GM18498 (cell line): Measurements from ENCODE around the gene SAMD1.

Experiments used
- ATAC-seq: cut with Tn5 transposase; IDR thresholded peaks from one replicate; pipeline ENCODE4 v1.9.1; 2021; ENCODE audit warnings: mild to moderate bottlenecking, moderate library complexity; ENCODE audit not compliant: unreplicated experiment

The SAMD1 gene

DNA sequence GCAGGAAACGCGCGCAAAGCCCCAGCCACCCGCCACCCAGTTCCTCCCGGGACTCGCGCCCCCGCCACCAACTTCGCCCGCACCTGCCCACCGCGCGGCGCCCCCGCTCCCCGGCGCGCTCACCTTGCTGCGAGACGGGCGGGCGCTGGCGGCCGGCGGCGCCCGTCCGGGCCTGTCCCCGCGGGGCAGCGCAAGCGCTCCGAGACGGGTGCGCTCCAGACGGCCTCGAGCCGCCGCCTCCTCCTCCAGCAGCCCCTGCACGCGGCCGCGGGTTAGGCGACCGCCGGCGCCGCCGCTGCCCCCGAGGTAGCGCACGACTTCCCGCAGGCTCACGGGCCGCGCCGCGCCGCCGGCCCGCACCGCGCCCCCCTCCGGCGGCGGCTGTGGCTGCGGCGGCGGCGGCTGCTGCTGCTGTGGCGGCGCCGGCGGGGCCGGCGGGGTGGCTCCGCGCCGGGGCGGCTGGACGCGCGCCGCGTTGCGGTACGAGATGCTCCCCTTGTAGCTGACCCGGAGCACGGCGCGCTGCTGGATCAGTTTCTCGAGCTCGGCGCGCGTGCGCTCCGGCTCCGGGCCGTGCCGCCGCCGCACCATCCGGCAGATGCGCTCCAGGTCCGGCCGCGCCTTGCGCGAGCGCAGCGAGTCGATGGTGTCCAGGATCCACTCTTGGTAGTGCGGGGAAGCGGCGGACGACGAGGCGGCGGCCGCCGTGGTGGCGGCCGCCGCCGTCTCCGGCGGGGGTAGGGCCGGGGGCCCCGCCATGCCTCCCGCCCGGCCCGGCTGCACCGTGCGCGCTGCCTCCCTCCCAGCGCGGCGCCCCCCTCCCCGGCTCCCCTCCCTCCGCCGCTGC, 666 bp downstream of the SAMD1 start:
- peak; percentile 27 for ATAC-seq

DNA sequence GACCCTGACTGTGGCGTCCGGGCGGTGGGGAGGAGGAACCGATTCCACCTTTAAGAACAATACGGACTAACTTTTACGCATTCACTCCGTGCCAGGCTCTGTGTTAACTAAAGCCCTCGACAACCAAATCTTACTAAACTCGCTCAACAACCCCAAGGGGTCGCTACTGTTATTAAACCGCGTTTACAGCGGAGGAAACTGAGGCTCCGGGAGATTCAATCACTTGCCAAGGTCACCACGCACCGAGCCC, 1.2 kb downstream of the SAMD1 start:
- no peak for ATAC-seq

DNA sequence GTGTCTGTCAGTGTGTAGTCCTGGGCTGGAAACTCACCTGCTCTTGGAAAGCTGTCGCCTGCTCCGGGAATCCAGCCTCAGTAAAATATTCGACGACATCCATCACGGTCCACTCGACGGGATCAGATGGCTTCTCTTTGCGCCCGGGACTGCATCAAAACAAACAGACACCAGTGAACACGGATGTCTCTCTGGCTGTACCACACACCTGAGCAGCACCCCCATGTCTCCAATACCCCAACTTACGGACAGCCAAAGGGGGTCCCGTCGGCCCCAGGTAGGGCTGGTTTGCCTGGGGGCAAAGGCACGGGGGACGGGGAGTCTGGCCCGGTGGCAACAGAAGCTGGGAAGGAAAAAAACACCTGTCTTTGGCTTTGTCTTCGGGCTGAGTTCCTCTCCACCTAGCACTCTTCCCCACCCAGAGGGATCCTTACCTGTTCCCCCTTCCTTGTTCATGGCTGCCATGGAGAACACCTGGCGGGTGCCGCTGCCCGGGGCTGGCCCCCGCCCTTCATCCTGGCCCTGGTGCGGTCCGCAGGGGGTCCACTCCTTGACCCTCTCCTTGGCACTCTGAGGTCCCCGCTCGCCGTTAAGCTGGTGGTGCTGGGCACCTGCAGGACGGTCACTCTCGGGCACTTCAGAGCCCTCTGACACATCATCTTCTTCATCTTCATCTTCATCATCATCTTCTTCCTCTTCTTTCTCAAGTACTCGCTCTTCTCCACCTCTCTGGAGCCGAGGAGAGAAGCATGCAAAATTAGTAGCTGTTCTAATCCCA, 1.7 kb downstream of the SAMD1 start:
- no peak for ATAC-seq

DNA sequence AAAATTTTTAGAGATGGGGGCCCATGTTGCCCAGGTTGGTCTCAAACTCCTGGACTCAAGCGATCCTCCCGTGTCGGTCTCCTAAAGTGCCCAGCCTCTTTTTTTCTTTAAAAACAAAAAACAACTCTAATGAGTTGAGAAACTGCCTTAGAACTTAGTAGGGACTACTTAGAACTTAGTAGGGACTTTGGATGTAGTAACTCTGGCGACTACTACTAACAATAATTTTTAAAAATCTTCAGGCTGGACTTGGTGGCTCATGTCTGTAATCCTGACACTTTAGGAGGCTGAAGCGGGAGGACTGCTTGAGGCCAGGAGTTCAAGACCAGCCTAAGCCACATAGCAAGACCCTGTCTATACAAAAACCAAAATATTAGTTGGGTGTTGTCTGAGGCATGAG, 4.5 kb downstream of the SAMD1 start:
- ATAC-seq = no peak

DNA sequence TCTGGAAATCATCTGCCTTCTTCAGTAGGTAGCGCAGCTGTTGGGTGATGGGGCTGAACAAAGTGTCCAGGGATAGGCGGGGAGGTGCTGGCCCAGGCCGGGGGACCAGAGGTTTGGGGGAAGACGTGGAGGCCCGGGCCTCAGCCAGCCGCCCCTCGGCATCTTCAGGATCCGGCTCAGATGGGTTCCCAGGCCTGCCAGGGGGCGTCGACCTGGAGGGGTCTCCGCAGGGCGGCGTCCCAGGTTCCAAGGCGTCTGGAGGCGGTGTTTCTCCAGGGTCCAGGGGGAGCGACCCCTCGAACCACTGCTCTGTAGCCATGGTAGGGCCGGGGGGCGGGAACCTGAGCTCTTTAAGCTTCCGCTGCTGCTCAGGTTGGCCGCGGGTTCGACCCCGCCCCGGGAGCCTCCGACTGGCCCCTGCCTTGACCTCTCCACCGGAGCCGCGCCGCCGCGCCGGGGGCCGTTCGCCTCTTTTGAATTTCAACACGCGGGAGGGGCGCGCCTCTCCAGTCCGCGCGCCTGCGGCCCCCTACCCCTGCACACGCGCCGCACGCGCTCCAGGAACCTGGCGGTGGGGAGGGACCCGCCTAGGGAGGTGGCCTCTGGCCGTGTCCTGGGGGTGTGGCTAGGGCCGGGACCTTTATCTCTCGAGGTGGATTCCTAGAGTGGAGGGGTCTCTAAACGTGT, 5.1 kb downstream of the SAMD1 start, which contains the start of gene C19orf67:
Gene C19orf67 (minus strand): TSS at position 475 of the 687 bp plus-strand sequence. CDS start 156 bp downstream, at position 319.
- ATAC-seq = no peak

DNA sequence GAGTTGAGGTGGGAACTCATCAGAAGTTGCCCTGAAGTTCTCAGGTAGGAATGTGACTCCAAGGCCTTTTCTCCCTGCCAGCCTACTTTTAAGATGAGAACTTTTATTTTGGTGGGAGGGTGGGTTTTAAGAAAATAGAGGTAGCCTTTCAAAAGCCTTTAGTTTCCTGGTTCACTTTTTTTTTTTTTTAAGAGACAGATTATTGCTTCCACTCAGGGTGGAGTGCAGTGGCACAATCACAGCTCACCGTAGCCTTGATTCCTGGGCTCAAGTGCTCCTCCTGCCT, 7.9 kb downstream of the SAMD1 start:
- no peak for ATAC-seq

DNA sequence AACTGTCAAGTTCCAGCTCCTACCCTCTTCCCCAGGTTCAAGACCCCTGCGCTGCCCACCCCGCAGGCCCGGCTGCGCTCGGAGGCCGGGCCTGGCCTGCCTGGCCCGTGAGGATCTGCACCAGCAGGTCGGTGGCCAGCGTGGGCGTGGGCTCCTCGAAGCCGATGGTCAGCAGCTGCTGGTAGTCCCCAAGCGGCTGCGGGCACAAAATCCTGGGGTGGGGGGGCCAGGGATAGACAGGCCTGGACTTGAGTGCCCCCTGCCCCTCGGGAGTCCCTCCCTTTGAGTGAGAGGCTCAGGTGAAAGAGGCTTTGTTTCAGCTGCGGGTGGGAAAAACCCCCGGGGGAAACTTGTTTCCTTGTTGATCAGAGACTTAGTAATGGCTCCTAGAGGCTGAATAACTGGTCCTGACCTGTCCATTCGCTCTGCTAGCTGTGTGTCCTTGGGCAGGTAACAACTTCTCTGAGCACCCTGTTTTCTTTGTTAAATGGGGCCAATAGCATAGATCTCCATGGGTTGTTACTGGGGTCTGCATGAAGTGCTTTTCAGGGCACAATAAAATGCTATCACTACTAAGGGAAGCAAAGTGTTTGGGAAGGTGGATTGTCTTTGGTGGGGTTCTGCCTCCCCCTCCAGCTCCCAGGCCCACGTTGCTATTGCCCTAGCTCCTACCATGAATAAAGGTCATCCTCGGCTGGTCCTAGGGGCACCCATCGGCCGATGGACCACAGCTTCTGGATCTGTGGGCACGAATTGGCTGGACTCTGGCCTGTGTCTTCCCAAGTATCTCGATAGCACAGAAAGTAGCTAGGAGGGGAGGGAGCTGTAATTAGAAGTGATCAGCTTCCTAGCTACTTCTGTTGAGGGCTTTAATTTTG, 8.5 kb downstream of the SAMD1 start:
- ATAC-seq = no peak

DNA sequence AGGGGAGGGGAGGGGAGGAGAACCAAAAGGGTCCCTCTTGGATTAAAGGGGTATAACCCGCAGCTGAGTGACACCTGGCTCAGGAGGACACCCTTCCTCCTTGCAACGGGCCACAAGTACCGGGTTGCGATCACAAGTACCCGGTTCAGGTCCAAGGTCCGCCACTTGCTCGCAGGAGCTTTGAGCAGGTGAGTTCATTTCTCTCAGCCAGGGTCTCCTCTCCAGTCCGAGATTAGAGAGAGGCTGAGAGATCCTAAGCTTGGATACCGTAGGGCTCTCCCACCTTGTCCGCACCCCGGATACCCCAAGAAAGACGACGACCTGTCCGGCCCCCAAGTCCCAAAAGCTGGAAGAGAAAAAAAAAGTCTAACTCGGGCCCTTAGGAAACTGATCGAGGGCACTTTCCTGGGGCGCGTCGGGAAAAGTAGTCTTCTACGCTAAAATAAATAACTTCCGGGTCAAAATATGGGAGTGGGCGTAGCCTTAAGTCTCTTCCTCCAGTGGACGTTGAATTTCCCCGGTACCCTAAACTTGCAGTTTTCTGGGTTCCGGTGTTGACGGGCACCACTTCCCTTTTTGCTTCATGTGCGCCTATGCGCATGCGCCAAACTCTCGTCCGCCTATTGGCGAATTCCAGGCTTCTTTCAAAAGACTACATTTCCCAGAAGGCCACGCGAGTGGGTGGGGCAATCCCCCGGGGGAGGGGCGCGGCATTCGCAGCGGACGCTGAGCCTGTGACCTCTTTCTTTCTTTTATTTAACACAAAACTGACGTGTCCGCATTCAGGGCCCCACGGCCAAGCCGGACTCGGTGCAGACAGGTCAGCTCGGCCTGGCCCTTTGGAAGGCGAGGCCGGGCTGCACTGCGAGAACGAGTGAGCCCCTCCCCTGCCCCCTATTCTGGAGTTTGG, 9.4 kb downstream of the SAMD1 start:
- peak; percentile 80 for ATAC-seq

DNA sequence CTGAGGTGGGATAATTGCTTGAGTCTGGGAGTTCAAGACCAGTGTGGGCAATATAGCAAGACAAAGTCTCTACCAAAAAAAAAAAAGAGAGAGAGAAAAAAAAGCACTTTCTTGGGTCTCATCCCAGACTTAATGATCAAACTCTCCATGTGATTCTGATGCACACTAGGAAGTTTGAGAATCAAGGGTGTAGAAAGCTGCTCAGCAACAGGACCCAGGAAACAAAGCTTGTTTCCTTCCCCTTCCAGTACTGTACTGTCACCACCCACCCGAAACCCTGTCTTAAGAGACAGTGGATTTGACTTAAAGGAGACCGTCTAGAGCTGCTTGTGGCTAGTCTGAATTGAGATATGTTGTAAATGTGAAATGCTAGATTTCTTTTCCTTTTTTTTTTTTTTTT, 12.1 kb downstream of the SAMD1 start:
- no peak for ATAC-seq

DNA sequence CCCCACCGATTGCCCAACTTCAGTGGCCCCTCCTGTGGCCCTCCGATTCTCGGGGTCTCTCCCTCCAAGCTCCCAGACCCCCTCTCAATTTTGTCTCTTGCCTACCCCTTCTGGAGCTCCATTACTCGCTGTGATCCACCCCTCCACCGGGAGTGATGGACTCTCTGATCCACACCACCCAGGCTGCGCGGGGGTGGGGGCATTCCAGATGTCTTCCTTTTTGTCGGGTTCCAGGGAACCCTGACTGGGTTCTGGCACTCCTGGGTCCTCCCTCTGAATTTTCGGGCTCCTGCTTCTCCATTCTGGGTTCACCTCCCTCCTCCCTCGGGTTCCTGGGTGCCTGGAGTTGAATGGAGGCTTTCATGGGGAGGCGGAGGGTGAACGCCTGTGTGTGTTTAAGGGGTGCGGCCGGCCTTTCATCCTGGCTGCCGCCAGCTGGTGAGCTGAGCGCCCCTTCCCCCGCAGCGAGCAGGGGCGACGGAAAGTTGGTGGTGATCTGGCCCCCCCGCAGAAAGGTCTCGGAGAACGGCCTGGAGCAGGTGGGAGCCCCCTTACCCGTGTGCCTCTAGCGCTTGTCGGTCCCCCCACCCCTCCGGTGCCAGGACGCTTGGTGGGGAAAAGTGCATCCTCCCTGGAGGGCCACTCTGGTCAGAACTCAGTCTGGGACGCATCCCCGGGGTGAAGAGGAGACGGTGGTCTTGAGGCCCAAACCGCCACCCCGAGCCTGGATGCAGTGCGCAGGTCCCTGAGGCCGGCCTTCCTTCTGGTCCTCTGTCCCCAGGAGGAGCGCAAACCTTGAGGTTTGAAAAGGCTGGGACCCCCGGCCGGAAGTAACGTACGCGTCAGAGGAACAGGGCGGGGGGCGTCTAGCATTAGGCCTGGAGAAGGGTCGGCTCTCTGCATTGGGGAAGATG, 16.4 kb downstream of the SAMD1 start:
- ATAC-seq = no peak

DNA sequence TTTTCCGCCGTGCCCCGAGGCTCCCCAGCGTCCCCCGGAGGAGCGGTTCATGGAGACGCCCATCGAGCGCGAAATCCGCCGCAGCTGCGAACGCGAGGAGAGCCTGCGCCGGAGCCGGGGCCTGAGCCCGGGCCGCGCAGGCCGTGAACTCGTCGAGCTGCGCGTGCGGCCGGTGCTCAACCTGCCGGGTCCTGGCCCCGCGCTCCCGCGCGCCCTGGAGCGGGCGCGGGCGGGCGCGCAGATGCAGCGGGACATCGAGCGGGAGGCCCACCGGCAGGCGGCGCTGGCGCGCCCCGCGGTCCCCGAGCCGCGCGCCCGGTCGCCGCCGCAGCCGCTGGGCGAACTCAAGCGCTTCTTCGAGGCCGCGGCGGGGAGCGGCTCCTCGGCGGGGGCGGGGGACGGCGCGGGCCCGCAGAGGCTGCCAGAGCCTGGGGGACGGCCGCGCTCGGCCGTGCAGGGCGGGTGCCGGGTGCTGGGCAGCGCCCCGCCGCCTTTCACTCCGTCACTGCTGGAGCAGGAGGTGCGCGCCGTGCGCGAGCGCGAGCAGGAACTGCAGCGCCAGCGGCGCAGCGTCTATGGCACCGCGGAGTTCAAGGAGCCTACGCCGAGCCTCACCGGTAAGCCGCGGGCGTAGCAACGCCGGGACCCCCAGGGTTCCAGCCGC, 17.2 kb downstream of the SAMD1 start:
- ATAC-seq = peak; percentile 55

DNA sequence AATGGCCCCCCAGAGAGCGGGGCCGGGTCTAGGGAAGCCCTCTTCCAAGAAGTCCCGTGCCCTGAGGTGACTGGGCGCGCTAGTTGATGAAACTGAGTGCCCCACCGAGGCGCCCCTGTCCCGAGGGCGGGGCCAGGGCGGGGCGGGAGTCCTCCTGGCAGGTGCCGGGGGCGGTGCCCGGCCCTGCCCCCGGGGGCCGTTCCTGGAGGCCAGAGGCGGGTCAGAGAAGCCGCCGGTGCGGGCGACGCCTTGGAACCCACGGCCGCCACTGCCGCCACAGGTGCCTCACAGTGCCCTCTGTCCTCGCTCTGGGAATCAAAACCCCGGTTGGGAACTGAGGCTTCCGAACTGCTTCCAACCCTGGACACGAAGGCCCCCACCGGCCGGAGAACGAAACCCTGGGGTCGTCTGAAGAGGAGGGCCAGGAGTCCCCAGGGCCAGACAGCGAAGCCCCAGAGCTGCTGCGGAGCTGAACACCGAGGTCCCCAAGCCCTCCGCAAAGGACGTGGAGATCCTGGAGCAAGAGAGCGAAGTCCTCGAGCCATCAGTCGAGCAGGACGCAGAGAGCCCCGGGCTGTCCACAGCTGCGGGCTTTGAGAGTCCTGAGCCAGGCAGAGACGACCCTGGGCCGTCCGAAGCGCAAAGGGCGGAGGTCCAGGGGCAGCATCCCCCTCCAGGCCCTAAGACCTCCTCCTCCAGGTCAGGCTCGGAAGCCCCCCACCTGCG, 17.9 kb downstream of the SAMD1 start, which contains the start of gene MISP3:
Gene MISP3 (plus strand): TSS at position 252 of the 726 bp plus-strand sequence. CDS start 524 bp downstream, outside the sequence.
- ATAC-seq = peak; percentile 36

DNA sequence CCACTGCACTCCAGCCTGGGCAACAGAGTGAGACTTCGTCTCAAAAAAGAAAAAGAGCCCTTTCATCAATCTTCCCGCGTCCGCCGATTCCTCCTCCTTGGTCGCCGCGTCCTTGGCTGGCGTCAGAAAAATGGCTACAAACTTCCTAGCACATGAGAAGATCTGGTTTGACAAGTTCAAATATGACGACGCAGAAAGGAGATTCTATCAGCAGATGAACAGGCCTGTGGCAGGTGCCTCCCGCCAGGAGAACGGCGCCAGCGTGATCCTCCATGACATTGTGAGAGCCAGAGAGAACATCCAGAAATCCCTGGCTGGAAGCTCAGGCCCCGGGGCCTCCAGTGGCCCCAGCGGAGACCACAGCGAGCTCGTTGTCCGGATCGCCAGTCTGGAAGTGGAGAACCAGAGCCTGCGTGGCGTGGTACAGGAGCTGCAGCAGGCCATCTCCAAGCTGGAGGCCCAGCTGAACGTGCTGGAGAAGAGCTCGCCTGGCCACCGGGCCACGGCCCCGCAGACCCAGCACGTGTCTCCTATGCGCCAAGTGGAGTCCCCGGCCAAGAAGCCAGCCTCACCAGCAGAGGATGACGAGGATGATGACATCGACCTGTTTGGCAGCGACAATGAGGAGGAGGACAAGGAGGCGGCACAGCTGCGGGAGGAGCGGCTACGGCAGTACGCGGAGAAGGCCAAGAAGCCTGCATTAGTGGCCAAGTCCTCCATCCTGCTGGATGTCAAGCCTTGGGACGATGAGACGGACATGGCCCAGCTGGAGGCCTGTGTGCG, 20.1 kb downstream of the SAMD1 start:
- ATAC-seq = no peak

DNA sequence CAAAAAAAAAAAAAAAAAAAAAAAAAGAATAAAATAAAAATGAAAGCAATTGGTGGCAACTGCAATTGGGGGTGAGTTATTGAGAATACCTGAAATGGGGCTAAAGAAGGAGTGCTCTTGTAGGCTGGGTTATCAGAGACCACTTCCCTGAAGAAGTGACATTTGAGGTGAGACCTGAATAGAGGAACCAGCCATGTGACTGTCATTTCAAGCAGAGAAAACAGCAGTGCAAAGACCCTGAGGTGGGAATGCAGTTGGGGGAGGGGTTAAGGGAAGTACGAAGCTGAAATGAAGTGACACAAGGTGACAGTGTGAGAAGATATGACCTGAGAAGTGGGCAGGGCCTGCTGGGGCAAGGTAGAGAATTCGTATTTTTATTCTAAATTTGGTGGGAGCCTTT, 24.4 kb downstream of the SAMD1 start:
- no peak for ATAC-seq

DNA sequence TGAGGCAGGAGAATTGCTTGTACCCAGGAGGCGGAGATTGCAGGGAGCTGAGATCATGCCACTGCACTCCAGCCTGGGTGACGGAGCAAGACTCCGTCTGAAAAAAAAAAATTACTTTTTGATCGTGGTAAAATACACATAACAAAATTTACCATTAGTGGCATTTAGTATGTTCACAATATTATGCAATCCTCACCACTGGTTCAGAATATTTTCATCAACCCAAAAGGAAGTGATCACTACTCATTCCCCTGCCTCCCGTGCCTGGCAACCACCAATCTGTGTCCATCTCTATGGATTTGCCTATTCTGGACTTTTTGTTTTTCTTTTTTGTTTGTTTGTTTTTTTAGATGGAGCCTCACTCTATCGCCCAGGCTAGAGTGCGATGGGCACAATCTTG, 27.4 kb downstream of the SAMD1 start:
- ATAC-seq = no peak

DNA sequence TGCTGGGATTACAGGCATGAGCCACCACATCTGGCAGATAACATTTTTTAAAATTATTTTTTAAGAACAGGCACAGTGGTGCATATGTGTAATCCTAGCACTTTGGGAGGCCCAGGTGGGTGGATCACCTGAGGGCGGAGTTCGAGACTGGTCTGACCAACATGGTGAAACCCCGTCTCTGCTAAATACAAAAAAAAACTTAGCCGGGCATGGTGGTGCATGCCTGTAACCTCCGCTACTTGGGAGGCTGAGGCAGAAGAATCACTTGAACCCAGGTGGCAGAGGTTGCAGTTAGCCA, 28.0 kb downstream of the SAMD1 start:
- ATAC-seq = no peak
